Putamen (tissue), 1 donor: ENCODE measurements around the gene RPRML.
"Not testable (repeated sequence)": the region's sequence is repeated elsewhere in the genome, so short reads cannot be mapped to it uniquely, and the experiment has no call there.

Source experiments
- DNase-seq: peaks from one replicate; pipeline ENCODE4 v3.0.0-alpha.2; 2016; ENCODE audit warnings: low spot score

The RPRML gene

DNA sequence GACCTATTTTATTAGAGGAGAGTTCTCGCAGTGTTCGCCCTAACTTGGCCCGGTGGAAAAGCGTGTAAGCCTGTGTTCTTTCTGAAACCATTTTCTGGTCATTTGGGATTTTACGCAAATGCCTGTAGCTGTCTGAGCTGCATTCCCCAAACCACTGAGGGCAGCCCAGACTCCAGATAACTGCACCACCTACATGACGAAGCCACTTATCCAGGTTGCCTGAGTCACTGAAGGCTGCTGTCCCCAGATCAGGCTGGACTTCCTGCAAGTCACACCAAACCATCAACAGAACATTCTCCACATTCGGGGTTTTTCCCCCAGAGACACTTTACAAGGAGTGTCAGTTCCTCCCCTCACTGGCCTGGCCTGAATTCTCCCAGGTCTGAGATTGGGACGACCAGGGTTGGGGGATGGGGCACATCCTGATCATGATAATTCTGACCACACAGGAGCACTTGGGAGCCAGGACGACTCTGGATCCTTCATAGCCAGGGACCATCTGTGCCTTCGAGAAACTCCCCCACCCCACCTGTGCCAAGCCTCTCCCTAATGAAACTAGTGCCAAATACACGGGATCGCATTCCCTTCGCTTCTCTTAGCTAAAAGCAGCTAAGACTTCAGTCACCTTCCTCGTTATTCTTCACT lies 2.3 kb downstream of the RPRML start:
- DNase-seq, result no peak

DNA sequence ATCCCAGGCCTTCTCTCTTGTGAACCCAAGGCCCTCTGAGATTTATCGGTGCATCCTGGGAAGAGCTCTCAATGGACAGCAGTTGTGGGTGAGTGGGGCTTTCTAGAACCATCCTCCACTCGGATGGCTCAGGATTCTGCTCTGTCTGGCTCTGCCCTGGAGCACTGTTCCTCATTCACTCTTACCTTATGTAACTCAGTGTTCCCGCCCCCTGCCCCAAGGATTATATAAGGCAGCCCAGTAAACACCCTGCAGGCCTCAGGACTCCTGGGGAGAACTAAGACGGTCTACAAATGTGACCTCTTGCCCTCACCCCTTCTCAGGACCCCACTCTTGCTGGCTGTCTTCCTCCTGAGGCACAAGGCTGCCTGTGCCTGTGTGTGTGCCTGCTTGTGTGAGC lies 3.8 kb downstream of the RPRML start:
- no peak for DNase-seq

DNA sequence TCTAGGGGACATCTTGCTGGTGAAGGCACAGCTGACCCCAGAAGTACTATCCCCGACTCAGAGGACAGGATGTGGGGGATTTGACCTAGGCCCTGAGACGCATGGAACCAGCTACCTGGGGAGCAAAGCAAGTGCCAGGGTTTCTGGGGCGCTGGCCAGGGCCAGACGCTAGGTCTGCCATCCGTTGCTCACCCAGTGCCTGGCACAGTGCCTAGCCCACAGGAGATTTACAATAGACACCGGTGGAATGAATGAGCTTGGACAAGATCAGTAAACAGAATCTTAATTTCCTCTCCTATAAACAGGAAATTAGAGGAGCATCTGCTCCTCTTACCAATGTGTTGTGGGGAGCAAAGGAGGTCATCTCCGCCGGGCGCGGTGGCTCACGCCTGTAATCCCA lies 5.0 kb downstream of the RPRML start:
- DNase-seq, result no peak

DNA sequence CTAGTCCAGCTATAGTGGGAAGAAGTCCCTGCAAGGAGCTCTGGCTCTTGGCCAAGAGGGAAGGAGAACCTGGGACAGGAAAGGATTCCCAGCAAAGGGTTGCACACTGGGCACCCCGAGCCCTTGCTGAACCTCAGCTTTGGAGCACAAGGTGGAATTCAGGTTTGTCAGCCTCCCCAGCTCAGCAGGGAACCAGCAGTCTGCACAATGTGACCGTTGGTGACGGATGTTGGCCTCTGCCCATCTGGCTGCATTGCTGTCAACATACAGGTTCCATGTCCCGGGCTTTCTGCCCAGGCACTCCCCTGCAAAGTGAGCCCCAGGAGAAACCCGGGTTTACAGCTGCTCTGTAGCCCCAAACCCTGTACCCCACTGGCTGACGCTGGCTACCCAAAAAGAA lies 6.7 kb downstream of the RPRML start:
- DNase-seq, result no peak

DNA sequence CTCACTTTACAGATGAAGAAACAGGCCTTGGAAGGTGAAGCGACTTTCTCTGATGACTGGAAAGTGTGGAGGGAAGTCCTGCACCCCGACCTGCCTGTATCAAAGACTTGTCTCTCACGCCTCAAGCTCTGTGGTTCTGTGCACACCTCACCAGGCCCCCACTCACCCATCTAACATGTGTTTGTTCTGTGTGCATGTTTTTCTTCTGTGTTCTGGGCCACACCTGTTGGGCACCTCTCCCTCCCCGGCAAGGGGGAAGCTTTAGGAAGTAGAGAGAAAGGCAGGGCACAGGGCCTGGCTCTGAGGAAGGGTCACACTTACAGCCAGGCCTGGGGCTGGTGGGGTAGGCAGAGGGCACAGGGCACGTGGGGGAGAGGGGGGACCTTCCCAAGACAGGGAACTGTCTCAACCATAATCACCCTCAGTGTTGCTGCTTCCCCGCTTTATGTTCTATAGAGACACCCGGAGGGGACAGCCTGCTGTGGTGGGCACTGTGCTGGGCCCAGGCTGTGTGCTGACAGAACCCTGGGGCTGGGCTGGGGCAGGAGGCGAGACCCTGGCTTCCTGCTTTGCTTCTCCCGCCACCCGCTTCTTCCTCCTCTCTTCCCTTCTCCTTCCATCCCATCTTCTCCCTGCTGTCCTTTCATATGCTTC lies 7.3 kb downstream of the RPRML start:
- no peak for DNase-seq

DNA sequence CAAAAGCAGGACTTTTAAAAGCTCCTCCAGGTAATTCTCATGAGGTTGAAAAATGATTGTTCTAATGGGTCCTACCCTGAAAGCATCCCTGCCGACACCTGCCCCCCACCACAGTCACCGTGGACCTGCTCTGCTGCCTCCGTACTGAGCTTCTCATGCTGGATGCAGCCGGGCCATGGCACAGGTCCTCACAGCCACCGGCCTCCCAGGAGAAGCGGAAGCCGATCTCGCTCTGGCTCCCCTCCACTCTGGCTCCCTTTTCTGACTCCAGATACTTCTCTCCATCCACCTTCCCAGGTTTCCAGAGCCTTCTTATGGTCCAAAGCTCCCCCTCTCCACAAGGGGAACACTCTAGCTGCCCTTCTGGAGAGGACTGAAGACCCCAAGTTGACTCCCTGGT lies 10.2 kb downstream of the RPRML start:
- DNase-seq, result no peak

DNA sequence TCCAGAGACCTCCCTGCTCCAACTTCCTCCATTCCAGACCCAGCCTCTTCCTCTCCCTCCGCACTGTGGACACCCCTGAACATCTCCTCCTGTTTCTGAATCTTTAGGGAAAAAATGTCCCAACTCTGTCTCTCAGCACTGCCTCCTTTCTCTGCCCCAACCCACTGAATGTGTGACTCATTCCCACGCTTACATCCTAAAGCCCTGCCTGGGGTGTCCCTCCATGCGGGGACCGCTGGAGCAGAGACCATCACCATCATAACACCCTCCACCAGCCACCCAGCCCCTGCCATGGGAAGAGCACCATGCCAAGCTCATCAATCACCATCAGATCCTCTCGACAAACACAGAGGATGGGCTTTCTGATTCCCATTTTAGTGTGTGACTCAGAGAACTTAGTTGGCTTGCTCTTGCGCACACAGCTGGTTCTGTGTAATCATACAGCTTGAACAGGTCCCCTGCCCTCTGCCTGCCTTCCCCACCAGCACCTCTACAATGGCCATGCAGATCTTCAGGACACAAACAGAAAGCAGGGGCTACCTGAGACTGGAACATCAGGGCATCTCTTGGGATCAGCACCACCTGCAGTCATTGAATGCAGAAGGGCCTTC lies 10.7 kb downstream of the RPRML start:
- DNase-seq, result no peak

DNA sequence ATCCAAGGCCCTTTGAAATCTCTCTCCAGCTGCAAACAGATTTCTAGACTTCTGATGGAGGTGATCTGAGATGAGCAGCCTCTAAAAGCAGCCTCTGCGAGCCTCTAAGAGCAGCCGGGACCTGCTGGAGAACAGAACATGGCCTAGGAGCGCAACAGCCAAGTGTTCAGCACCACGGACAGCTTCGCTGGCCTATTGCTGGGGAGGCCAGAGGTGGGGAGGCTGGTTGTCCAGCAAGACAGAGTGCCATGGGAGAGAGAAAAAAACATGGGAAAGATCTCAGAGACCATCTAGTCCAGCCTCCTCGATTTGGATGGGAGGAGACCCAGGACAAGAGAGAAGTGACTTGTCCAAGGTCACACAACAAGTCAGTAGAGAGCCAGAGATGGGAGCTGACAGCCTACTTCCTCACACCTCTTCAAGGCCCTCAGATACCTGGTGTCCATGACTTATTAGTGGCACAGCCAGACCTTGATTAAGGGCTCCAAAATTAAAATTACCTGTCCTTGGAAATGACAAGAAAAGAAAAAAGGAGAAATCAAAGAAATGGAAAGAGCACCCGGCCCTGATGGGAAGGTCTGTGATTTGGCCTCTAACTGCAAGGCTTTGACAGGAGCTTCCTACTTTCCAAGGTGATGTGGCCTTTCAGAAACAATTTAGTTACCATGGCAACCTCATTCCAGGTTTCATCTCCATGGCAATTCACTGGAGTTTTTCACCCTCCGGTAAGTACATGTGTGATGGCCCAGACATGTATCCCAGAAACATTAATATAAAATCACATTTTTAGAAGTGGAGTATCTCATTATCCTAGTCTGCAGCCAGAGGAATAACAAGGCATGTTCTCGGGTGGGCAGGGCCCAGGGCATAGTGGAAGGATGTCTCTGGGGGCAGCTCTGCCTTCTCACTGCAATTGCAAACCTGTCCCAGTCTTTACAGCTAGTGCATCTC lies 14.5 kb downstream of the RPRML start:
- DNase-seq, result no peak

DNA sequence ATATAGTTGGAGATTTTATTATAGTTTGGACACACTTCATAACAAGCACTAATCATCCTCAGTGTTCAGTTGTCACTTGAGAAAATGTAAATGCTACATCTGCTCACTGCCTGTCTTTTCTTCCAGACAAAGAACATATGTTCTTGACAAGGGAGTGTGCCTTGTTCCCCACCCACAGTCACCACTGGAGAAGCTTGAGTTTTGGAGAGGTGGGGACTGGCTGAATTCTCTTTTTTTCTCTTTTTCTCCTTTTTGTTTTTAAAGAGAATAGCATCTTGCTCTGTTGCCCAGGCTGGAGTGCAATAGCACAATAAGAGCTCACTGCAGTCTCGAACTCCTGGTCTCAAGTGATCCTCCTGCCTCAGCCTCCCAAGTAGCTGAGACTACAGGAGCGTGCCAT lies 15.5 kb downstream of the RPRML start:
- no peak for DNase-seq

DNA sequence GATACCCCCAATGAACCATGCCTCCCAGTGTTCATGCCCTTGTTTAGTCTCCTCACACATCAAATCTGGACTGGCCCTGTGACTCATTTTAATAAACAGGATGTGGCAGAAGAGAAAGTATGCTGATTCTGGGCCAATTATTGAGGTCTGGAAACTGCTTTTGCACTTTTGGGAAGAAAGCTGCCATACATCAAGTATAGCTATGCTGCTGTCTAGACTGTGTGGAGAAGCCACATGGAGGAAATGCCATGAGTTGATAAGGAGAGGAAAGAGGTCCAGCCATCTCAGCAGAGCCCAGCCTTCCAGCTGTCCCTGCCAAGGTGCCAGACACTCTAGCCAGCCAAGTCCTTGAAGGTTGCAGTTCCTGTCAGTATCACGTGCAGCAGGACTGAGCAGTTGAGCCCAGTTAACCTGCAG lies 16.7 kb downstream of the RPRML start:
- no peak for DNase-seq

DNA sequence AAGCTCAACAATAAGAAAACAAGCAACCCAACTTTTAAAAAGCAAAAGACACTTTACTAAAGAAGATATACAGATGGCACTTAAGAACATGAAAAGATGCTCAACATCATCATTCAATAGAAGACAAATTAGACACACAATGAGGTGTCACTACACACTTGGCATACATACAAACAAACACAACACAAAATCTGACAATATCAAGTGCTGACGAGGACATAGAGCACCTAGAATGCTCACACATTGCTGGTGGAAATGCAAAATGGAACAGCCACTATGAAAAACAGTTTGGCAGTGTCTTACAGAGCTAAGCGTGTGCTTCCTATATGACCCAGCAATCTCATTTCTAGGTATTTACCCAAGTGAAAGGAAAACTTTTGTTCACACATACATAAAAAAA lies 18.9 kb downstream of the RPRML start:
- DNase-seq, result no peak

DNA sequence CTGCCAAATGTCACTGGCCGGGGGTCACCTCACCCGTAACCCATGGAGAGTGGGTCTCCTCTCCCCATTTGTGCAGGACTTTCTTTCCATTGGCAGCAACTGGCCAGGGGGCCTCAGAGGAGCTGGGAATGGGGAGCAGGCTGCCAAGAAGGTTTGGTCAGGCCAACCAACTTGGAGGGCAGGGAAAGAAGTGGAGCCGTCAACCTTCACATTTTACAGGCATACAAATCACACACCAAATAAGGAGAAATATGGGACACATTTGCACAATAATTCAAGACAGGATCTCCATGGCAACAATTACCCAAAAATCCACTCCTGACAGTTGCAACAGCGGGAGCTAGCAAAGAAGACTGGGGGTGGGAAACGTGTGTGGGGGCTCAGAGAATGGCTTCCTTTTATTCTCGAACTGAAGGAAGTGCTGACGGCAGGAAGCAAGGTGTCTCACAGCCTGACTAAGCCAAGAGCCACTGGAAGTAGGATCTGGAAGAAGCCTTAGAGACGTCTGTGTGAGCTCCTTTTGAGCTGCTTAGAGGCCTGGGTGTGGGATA lies 20.9 kb downstream of the RPRML start:
- DNase-seq, result peak; percentile 80

DNA sequence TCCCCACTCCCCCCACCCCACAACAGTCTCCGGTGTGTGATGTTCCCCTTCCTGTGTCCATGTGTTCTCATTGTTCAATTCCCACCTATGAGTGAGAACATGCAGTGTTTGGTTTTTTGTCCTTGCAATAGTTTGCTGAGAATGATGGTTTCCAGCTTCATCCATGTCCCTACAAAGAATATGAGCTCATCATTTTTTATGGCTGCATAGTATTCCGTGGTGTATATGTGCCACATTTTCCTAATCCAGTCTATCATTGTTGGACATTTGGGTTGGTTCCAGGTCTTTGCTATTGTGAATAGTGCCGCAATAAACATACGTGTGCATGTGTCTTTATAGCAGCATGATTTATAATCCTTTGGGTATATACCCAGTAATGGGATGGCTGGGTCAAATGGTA lies 25.9 kb downstream of the RPRML start:
- not testable (repeated sequence) for DNase-seq

DNA sequence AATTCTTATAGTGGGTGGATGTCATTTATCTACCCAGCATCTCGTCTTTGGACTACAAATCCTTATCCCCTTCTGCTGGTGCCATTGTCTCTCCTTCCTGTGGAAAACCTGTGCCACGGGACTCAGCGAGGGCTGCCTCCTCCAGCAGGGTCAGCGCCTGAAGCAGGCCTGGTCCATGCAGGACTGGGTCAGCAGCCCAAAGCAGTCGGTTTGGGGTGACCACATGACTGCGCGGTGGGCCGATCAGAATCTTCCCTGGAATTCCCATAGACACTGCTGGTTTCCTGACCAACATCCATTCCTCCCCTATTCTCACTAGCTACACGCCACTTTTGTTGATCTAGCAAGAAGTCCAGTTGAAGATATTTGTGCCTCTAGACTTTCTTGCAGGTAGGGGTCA lies 26.9 kb downstream of the RPRML start:
- no peak for DNase-seq

DNA sequence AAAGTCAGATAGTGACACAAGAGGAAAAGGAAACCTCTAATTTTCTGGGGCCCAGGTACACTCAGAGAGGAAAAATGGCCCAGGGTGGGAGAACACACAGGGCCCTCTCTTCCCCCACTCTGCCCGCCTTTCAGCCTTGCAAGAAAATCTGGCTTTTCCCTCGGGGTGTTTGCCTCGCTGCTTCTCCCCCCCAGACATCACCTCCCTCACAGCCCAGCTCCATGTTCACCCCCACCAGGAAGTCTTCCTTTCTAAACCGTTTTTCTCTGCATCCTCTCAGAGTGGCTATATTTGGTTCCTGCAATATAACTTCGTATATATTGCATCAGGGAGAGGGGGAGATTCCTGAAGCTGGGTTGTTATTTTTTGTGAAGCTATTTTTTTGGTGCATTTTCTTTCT lies 27.3 kb downstream of the RPRML start:
- DNase-seq, result no peak

DNA sequence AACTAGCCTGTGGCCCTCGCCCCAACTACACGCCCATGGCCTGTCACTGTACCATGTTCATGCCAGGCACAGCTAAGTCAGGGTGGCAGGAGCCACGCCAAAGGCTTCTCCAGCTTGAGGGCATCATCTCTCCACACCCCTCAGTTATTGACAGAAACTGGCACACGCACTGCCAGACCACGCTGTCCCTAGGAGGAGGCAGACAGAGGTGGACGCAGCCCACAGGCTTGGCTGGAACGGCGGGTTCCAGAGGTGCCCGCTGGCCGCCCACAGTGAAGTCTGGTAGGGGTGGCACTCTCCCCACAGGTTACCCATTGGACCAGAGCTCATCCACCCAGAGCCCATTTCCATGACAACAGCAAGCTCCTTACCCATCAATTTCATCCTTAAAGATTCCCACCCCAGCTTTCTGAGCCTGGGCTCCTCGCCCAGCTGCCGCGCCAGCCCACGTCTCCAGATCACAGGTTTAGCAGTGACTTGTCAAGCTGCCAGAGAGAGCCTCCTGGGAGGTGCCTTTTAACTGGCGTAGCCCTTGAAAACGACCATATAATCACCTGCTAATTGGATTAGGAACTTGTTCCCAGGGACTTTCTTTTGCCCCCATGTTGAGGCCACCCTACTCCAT lies 27.9 kb downstream of the RPRML start:
- DNase-seq, result peak; percentile 78

DNA sequence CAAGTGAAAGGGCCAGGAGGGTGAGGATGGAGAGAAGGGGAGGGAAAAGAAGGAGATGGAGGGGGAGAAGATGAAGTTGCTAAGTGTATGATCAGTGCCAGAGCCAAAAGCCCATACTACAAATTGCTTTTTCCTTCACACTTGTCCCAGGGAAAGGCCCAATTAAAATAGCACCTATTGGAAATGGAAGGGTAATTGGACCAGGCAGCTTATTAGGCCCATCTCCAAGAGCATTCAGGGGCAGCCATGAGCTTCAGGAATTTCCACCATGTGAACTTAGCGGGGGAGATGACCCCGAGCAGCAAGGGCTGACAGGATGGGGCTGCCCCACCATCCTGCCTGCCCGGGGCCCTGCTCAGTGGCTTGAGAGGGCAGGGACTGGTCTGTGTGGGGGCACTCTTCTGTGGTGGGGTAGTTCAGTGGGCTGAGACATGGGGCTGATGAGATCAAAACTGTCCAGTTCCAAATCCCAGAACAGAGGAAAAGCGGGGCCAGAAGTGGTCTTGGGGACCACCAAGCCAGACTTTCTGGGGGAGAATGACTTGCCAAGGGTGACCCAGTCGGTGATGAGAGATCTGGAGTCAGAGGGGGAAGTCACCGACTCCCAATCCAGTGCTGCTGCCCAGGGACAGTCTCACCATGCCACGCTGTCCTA lies 28.6 kb downstream of the RPRML start:
- no peak for DNase-seq

DNA sequence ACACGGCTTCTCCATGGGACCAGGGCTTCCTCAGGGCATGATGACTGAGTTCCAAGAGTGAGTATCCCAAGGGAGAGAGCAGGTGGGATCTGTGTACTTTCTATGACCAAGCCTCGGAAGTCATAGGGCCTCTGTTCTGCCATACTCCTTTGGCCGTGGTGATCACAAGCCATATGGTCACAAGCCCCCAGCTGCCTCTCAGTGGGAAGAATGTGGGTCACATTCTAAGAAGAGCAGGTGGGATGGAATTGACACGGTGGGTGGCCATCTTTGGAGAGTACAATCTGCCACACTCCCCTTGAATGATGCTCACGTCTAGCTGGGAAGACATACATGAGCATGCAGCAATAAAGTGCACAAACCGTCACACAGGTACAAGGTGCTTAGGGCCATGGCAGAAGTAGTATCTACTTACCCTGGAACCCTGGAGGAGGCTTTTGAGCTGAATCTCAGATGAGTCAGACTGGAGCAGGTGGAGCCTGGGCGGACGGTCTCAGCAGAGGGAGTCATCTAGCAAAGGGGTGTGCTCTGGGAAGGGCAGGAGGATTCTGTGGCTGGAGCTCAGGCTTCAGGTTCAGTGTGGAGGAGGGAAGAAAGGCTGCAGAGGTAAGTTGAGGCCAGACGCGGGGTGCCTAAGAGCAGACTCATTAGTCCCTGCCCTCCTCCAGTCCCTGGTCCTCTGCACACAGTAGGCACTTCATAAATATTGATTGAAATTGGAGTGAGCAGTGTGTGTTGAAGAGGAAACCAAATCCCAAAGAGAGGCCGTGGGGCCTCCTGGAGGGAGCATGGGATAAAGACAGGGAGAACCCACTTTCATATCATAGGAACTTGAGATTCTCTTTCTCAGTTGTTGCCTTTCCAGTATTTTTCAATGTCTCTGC lies 29.5 kb downstream of the RPRML start:
- no peak for DNase-seq

DNA sequence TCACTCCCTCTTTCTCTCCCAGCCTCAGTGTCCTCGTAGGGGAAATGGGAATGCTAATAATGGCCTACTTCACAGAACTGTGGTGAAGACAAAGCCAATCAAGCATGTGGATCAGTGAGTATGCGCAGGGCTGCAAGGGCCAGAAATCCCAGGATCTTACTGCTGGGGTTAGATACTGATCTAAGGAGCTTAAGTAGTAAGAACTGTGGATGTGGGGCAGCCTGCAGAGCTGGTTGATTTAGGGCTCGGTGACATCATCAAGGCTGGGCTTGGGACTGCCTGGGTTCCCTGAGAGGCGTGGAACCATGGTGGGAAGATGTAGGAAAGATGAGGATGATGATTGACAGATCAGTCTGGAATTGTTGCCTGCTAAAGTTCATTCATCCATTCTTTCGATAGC lies 30.5 kb downstream of the RPRML start:
- no peak for DNase-seq

DNA sequence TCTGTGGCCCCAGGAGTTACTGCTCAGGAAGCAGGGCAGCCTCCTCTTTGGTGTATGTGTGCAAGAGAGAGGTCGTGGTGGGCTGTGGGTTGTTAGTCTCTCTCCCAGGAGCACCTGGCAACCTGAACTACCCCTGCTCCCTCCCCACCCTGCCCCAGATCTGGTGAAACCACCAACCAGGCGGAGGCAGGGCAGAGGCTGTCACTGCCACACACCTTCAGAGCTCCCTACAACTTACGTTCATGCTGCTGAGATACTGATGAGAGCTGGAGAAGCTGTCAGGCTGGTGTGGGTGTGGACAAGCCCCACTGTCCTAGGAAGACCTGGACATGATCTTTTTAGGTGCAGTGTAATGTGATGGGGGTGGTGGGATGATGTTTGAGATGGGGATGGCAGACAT lies 31.8 kb downstream of the RPRML start:
- DNase-seq, result peak; percentile 70
